Astrocyte of the spinal cord (primary cell): ENCODE data around the gene RBBP7.

ENCODE experiments used
- DNase-seq: peaks from one replicate; pipeline ENCODE4 v3.0.0; 2011; ENCODE audit warnings: low read depth, low spot score
- H3K4me3 ChIP-seq: 2 replicates; pipeline ENCODE4 v1.5.1; 2011; ENCODE audit warnings: low read depth, mild to moderate bottlenecking, low read length, moderate library complexity
- in situ Hi-C: cut with HindIII; loops from 2 replicates; pipeline ENCODE4 v1.10.0; 2017; ENCODE audit warnings: low sequenced_read_pairs
- TF ChIP-seq, protein P1 (sequence below): IDR thresholded peaks from 2 replicates; pipeline ENCODE4 v1.5.1; 2012; ENCODE audit warnings: low read depth, mild to moderate bottlenecking, low read length, inconsistent platforms

Gene RBBP7

DNA sequence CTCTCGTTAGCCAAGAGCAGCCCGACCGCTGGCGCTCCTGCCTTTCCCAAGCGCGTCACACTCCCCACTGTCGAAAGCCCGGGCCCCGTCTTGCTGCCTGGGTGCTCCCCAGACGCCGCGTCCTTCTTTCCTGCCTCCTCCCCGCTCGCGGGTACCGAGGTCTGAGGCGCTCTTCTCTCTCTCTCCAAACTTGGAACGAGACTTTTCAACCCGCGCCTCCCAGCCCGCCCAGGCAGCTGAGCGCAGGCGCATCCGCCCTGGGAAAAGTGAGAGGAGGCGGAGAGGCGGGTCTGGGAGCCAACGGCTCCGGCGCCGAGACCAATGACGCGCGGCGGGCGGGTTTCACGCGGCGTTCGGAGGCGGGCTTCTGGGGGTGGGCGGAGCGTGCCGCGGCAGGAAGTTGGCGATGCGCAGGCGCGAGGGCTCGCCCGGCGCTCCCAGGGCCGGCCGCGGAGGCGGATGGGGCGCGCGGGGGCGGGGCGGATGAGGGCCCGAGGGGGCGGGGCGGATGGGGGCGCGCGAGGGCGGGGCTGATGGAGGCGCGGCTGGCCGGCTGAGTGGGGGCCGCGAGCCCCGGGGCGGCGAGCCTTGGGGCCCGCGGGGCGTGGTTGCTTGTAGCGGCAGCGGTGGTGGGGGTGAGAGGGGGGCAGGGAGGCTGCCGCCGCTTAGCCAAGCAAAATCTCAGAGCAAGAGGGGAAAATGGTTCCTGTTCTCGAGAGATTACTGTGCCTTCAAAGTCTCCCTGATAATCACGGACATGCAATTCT lies at the start of gene RBBP7:
Gene RBBP7, minus strand, starts transcription at position 268 of the 767 bp plus-strand sequence. CDS start 309 bp downstream, outside the sequence.
- in situ Hi-C loops, result no loop called here
- peak within 1 kb of the TSS; percentile 85 for H3K4me3 ChIP-seq
- peak; percentile 95 for DNase-seq
- TF ChIP-seq, protein P1, sequence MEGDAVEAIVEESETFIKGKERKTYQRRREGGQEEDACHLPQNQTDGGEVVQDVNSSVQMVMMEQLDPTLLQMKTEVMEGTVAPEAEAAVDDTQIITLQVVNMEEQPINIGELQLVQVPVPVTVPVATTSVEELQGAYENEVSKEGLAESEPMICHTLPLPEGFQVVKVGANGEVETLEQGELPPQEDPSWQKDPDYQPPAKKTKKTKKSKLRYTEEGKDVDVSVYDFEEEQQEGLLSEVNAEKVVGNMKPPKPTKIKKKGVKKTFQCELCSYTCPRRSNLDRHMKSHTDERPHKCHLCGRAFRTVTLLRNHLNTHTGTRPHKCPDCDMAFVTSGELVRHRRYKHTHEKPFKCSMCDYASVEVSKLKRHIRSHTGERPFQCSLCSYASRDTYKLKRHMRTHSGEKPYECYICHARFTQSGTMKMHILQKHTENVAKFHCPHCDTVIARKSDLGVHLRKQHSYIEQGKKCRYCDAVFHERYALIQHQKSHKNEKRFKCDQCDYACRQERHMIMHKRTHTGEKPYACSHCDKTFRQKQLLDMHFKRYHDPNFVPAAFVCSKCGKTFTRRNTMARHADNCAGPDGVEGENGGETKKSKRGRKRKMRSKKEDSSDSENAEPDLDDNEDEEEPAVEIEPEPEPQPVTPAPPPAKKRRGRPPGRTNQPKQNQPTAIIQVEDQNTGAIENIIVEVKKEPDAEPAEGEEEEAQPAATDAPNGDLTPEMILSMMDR, result no peak

DNA sequence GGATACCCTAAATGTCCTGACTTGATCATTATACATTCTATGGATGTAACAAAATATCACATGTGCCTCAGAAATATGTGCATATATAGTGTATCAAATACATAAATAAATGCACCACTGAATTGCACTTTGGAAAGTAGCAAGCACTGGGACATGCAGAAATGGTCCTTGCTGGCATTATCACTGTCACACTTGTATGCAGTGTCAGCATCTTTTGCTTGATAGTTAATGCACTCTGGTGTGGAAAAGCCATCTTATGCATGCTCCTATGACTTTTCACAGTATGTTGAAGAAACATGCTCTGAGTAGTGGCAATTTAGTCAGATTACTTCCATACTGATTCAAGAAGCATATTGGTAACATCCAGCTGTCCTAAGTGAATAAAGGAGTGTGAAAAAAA lies 48.8 kb upstream of the RBBP7 start:
- TF ChIP-seq, protein P1, result no peak
- in situ Hi-C loops, result no loop called here
- no peak for DNase-seq
- H3K4me3 ChIP-seq, result no peak overlapping the region

DNA sequence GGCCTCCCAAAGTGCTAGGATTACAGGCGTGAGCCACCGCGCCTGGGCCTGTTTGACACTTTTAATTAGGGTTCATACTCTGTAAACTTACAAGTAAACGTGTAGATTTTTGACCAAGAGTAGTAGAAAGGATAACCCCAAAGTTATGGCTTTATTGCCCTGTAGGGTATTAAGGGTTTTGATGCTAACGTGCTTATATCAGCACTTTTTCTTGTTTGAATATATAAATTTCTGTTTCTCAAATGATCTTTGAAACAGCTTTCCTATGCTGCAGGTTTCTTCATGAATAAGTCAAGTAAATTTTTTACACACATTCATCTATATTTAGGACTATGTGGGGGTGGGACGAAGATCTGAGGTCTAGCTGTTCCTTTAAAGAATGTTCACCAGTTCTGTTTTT lies 47.0 kb upstream of the RBBP7 start:
- in situ Hi-C loops, result no loop called here
- TF ChIP-seq, protein P1, result no peak
- H3K4me3 ChIP-seq, result no peak overlapping the region
- DNase-seq, result no peak

DNA sequence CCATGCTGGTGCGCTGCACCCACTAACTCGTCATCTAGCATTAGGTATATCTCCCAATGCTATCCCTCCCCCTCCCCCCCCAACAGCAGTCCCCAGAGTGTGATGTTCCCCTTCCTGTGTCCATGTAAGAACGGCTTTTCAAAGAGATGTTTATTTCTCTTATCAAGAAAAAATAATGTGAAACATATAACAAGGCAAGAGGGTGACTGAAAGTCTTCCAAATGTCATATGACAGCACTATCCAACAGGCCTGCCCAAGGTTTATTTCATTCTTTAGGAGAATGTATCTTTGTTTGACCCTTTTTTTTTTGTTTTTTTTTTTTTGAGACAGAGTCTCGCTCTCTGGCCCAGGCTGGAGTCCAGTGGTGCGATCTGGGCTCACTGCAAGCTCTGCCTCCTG lies 46.4 kb upstream of the RBBP7 start:
- TF ChIP-seq, protein P1, result no peak
- in situ Hi-C loops, result no loop called here
- DNase-seq, result no peak
- H3K4me3 ChIP-seq, result no peak overlapping the region

DNA sequence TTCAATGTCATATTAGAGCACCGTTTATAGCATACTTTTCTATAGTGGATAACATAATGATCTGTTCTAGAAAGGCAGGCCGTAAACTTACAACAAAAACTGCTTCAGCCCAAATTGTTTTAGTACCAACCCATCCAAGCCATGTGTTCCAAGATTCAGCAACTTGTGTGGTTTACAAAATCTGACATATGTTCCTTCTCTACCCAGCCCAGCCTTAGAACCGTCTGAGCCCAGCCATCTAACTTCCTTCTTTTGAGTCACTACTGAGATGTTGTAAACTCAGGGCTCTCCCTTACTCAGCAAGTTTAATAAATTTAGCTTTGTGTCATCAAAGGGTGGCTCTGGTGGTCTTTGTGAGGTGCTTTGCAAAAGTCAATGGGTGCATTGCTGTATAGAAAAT lies 43.9 kb upstream of the RBBP7 start:
- in situ Hi-C loops, result no loop called here
- TF ChIP-seq, protein P1, result no peak
- H3K4me3 ChIP-seq, result no peak overlapping the region
- DNase-seq, result no peak

DNA sequence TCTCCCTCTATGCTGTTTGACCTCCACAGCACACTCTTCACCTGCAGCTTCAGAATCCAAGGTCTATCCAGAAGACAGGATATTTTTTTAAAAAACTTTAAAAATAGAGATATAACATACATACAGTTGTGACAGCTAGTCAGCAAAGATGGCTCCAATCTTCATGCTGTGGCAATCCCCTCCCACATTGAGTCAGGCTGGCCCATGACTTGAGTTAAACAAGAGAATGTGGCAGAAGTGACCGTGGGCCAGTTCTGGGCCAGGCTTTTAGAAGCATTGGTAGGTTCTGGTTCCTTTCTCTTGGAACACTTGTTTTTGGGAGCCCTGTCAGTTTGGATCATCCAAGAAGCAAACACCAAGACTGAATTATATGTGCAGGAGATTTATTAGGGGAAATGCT lies 40.2 kb upstream of the RBBP7 start:
- no peak overlapping the region for H3K4me3 ChIP-seq
- in situ Hi-C loops, result no loop called here
- no peak for DNase-seq
- TF ChIP-seq, protein P1, result no peak
